ENCODE results near the gene EML4. TPM values are rescaled to one million over a fixed set of nuclear protein-coding genes. Genes with fewer than 3 reads are reported as not detected.

Gene EML4
- polyA plus RNA-seq, 1 of the 3 experiments (the other 2 are of a cell fraction) = 35.0 TPM

DNA sequence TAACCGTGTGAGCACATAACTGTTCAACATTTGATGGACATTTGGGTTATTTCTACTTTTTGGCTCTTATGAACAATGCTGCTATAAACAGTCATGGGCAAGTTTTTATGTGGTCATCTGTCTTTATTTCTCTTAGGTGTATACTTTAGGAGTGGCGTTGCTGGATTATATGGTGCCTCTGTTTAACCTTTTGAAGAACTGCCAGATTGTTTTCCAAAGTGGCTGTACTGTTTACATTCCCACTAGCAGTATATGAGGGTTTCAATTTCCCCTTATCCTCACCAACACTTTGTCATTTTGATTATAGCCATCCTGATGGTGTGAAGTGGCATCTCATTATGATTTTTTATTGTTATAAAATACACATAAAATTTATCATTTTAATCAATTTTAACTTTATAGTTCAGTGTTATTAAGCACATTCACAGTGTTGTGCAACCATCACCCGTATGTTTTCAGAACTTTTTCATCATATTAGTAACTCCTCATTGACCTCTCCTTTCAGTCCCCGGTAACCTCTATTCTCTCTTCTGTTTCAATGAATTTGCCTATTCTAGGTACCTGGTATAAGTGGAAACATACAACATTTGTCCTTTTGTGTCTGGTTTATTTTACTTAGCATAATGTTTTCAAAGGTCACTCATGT lies 55.4 kb downstream of the EML4 start:
- Histone ChIP-seq H2AFZ (ENCODE audit: low read depth) (no peak overlapping the region), H3K4me2 (peak overlapping the region; percentile 6; the same call in 1 of the 2 replicates), H3K27me3 (ENCODE audit: insufficient read depth) (no peaks in the 10 kb centered on the region), H3F3A (replicated peaks; ENCODE audit: insufficient read depth) (peaks cover 18% of the 10 kb centered on the region), H3K9me2 (no peaks in the 10 kb centered on the region), H3K79me2 (ENCODE audit: insufficient read depth) (peaks cover 71% of the 10 kb centered on the region), H3K9ac (no peak overlapping the region), H3K9me3 (no peaks in the 10 kb centered on the region), H3K4me3 (ENCODE audit: low read depth in 2 of 2, low read length in 1 of 2) (no peak overlapping the region), H3K36me3 (replicated peaks in 1 of 2; ENCODE audit: control insufficient read depth in 1 of 2, insufficient read depth in 2 of 2, low read length in 1 of 2) (peaks cover 0 to 8% of the 10 kb centered on the region in 2 experiments), H3K27ac (ENCODE audit: low read depth in 2 of 2, low read length in 1 of 2) (peak overlapping the region; percentile 41 to 60; a peak in 3 of 4 replicates), H3K4me1 (ENCODE audit: control insufficient read depth in 1 of 2, insufficient read depth in 2 of 2, low read depth in 1 of 2, low read length in 1 of 2) (peaks cover 10 to 23% of the 10 kb centered on the region in 2 experiments; a peak in 3 of 4 replicates), H4K20me1 (ENCODE audit: insufficient read depth) (0 out of 2 replicates have a peak, but pooled peaks cover 3% of the 10 kb centered on the region)
- 94% methylated on average over 4 of the region's 4 CpGs for WGBS (ENCODE audit: low lambda C conversion rate)
- POLR2A ChIA-PET = no interaction called here
- TF ChIP-seq, protein P1, sequence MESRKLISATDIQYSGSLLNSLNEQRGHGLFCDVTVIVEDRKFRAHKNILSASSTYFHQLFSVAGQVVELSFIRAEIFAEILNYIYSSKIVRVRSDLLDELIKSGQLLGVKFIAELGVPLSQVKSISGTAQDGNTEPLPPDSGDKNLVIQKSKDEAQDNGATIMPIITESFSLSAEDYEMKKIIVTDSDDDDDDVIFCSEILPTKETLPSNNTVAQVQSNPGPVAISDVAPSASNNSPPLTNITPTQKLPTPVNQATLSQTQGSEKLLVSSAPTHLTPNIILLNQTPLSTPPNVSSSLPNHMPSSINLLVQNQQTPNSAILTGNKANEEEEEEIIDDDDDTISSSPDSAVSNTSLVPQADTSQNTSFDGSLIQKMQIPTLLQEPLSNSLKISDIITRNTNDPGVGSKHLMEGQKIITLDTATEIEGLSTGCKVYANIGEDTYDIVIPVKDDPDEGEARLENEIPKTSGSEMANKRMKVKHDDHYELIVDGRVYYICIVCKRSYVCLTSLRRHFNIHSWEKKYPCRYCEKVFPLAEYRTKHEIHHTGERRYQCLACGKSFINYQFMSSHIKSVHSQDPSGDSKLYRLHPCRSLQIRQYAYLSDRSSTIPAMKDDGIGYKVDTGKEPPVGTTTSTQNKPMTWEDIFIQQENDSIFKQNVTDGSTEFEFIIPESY (IDR thresholded peaks at IDR 0.05; ENCODE audit: borderline replicate concordance, low read depth) = no peak
- TF ChIP-seq FOXJ3 (CRISPR knock-in tag; IDR thresholded peaks at IDR 0.05) = no peak
- TF ChIP-seq REST (IDR thresholded peaks at IDR 0.05; ENCODE audit: low read depth, low read length) = no peak
- no peak for TF ChIP-seq GATA2 (CRISPR knock-in tag; IDR thresholded peaks at IDR 0.05)
- TF ChIP-seq EP300 (IDR thresholded peaks at IDR 0.05; ENCODE audit: borderline replicate concordance in 1 of 2, low read depth in 1 of 2, low read length in 1 of 2) = no peak
- DNase-seq = no peak
- CTCF ChIA-PET = interaction anchor here (1.2 to 2.1 kb wide), 3 partner anchors 30 to 131 kb away, joined by 3 to 13 read pairs (median 4); no protein-coding TSS in a partner anchor

- no peak for TF ChIP-seq TEAD4 (IDR thresholded peaks at IDR 0.05; ENCODE audit: borderline replicate concordance, insufficient read depth)
- TF ChIP-seq SIN3A (IDR thresholded peaks at IDR 0.05; ENCODE audit: borderline replicate concordance, low read depth, low read length) = no peak
- no peak for TF ChIP-seq JUND (IDR thresholded peaks at IDR 0.05)
- TF ChIP-seq SMC3 (IDR thresholded peaks at IDR 0.05; ENCODE audit: low read depth, low read length) = no peak
- TF ChIP-seq, protein P2, sequence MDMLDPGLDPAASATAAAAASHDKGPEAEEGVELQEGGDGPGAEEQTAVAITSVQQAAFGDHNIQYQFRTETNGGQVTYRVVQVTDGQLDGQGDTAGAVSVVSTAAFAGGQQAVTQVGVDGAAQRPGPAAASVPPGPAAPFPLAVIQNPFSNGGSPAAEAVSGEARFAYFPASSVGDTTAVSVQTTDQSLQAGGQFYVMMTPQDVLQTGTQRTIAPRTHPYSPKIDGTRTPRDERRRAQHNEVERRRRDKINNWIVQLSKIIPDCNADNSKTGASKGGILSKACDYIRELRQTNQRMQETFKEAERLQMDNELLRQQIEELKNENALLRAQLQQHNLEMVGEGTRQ (IDR thresholded peaks at IDR 0.05; ENCODE audit: borderline replicate concordance, low read depth, low read length) = no peak
- no peak for TF ChIP-seq CHD2 (IDR thresholded peaks at IDR 0.05; ENCODE audit: low read length, partially characterized antibody)
- TF ChIP-seq FOSL2 (IDR thresholded peaks at IDR 0.05; ENCODE audit: borderline replicate concordance, low read depth) = no peak
- TF ChIP-seq POLR2AphosphoS5 (IDR thresholded peaks at IDR 0.05; ENCODE audit: low read depth, low read length) = no peak
- TF ChIP-seq, protein P3, sequence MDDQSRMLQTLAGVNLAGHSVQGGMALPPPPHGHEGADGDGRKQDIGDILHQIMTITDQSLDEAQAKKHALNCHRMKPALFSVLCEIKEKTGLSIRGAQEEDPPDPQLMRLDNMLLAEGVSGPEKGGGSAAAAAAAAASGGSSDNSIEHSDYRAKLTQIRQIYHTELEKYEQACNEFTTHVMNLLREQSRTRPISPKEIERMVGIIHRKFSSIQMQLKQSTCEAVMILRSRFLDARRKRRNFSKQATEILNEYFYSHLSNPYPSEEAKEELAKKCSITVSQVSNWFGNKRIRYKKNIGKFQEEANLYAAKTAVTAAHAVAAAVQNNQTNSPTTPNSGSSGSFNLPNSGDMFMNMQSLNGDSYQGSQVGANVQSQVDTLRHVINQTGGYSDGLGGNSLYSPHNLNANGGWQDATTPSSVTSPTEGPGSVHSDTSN (IDR thresholded peaks at IDR 0.05) = no peak
These were observed 56.4 kb downstream of the EML4 start for GRCh38 chr2:42225573-42225972.

More at GRCh38 chr2:42225573-42225972, 56.4 kb downstream of the EML4 start:
- no peaks in the 10 kb centered on the region for H3K9me3 ChIP-seq
- H3K4me3 ChIP-seq (ENCODE audit: low read depth in 2 of 2, low read length in 1 of 2) = no peak overlapping the region
- peaks cover 0 to 8% of the 10 kb centered on the region in 2 experiments for H3K36me3 ChIP-seq (replicated peaks in 1 of 2; ENCODE audit: control insufficient read depth in 1 of 2, insufficient read depth in 2 of 2, low read length in 1 of 2)
- H3K27ac ChIP-seq (ENCODE audit: low read depth in 2 of 2, low read length in 1 of 2) = no peak overlapping the region
- DNase-seq = no peak
- WGBS (ENCODE audit: low lambda C conversion rate) = 90% methylated on average over 1 of the region's 1 CpG
- POLR2A ChIA-PET = no interaction called here
- 0 out of 2 replicates have a peak, but pooled peaks cover under 1% of the 10 kb centered on the region for H4K20me1 ChIP-seq (ENCODE audit: insufficient read depth)
- H3F3A ChIP-seq (replicated peaks; ENCODE audit: insufficient read depth) = peaks cover 18% of the 10 kb centered on the region
- H3K79me2 ChIP-seq (ENCODE audit: insufficient read depth) = peaks cover 79% of the 10 kb centered on the region
- no peak overlapping the region for H3K4me2 ChIP-seq
- no peak overlapping the region for H3K9ac ChIP-seq
- CTCF ChIA-PET = interaction anchor here (0.7 kb wide), 1 partner anchor 11 kb away, joined by 3 read pairs; no protein-coding TSS in a partner anchor
- H3K27me3 ChIP-seq (ENCODE audit: insufficient read depth) = no peaks in the 10 kb centered on the region
- H2AFZ ChIP-seq (ENCODE audit: low read depth) = no peak overlapping the region
- peaks cover 10 to 23% of the 10 kb centered on the region in 2 experiments; a peak in 3 of 4 replicates for H3K4me1 ChIP-seq (ENCODE audit: control insufficient read depth in 1 of 2, insufficient read depth in 2 of 2, low read depth in 1 of 2, low read length in 1 of 2)
- no peaks in the 10 kb centered on the region for H3K9me2 ChIP-seq

Data from SK-N-SH (cell line).